Esophagus muscularis mucosa (tissue), 4 donors: ENCODE data around the gene SNAPC2. TPM values are rescaled to one million over a fixed set of nuclear protein-coding genes. Genes with fewer than 3 reads are reported as not detected.
A peak's percentile ranks its signal among the peaks of the same experiment; 100 is the strongest.

Source experiments
- DNase-seq: peaks from one replicate; pipeline ENCODE4 v3.0.0-alpha.2; 2017; ENCODE audit errors: extremely low spot score
- H3K27ac ChIP-seq, 4 donors: fragments of 200-600 bp; sonication (generic); replicated peaks in 1 of 4; 1 replicate in 3 of 4; 2 replicates in 1 of 4; pipeline ENCODE4 v1.5.1; 2016 to 2019; ENCODE audit warnings: mild to moderate bottlenecking in 1 of 4
- H3K27me3 ChIP-seq, 4 donors: fragments of 200-600 bp; sonication (generic); one replicate each; pipeline versions ENCODE4 v1.5.1 to v1.6.0; 2016 to 2019
- H3K36me3 ChIP-seq, 4 donors: fragments of 200-600 bp; sonication (generic); one replicate each; pipeline ENCODE4 v1.5.1; 2016 to 2019
- H3K4me1 ChIP-seq, 4 donors: fragments of 200-600 bp; sonication (generic); one replicate each; pipeline ENCODE4 v1.5.1; 2016 to 2019
- H3K4me3 ChIP-seq, 4 donors: fragments of 200-600 bp; sonication (generic); 1 replicate in 2 of 4; 2 replicates in 2 of 4; pipeline ENCODE4 v1.5.1; 2016 to 2019; ENCODE audit warnings: mild to moderate bottlenecking in 4 of 4, moderate library complexity in 1 of 4
- H3K9me3 ChIP-seq, 4 donors: fragments of 200-600 bp; sonication (generic); 1 replicate in 3 of 4; 2 replicates in 1 of 4; pipeline ENCODE4 v1.5.1; 2016 to 2019
- EP300 ChIP-seq: sonication (generic); formaldehyde crosslinking; IDR thresholded peaks from one replicate; pipeline ENCODE4 v1.6.1; 2017; ENCODE audit warnings: antibody characterized with exemption
- POLR2A ChIP-seq: fragments of 450-650 bp; IDR thresholded peaks from one replicate; pipeline ENCODE4 v1.6.1; 2017; ENCODE audit warnings: antibody characterized with exemption, moderate library complexity, mild to moderate bottlenecking, low read depth
- POLR2AphosphoS5 ChIP-seq, 2 donors: sonication (generic); formaldehyde crosslinking; IDR thresholded peaks; one replicate each; pipeline ENCODE4 v1.6.1; 2017; ENCODE audit warnings: antibody characterized with exemption in 2 of 2
- WGBS: methylation state at CpG from one replicate; pipeline ENCODE4 v1.1.5; 2018; 5-methylcytosine and 5-hydroxymethylcytosine counted together
- intact Hi-C: fragments of 100-400 bp; cut with DNase I; formaldehyde crosslinking; loops from one replicate; pipeline ENCODE4 v1.15.1; 2023
- total RNA-seq, 4 donors: library from RNA; depleted of rRNA; stranded (reverse); fragments of >200 nt; gene quantifications; one replicate each; pipeline versions ENCODE4 v1.1.0 to v1.2.1, GENCODE V29; 2016
- TF ChIP-seq, protein P1 (sequence below), 3 experiments: fragments of 200-600 bp in 2 of 3; fragments of 450-650 bp in 1 of 3; sonication (generic) in 2 of 3; IDR thresholded peaks; one replicate each; pipeline ENCODE4 v1.5.1; 2017 to 2019; ENCODE audit warnings: antibody characterized with exemption in 3 of 3, mild to moderate bottlenecking in 2 of 3, moderate library complexity in 1 of 3

SNAPC2 gene
- total RNA-seq, 4 donors from 2014 or later, result 32.4 to 47.2 (median 35.0) TPM

DNA sequence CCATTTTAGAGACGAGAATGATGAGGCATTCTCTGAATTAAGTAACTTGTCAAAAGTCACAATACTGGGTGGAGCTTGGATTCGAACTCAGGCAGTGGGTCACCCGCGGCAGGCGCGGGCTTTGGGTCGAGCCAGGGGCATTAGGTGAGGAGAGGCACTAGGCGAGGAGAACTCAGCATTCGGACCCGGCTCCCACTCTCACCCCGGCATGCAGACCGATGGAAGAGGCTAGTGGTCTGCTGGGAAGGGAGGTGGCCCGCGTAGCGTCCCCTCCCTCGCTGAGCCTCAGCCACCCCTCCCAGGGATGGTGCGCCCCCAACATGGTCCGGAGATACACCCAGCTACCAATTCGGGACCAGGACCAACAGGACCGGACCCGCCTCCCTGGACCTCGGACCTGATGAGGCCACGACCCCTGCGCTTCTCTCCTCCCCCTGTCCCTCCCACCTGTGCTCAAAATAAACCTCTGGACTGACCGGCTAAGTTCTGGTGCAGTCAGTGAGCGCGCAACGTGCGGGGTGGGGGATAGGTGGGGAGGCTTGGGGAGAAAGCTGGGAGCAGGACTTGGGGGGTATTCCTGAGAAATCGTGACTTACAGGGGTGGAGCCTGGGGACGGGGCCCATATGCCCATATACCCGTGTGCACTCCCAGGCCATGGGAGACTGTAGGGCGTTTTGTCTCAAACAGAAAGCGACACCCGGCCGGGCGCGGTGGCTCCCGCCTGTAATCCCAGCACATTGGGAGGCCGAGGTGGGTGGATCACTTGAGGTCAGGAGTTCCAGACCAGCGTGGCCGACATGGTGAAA is 1.3 kb upstream of the SNAPC2 start:
- Histone ChIP-seq H3K4me3 (peak overlapping the region in 1 of 4 donors; percentile 78), H3K27me3 (peaks cover 11 to 59% (median 28%) of the 10 kb centered on the region in 4 donors), H3K27ac (peak overlapping the region; percentile 94 to 96 (median 96)), H3K36me3 (peaks cover 9 to 19% (median 16%) of the 10 kb centered on the region in 4 donors), H3K9me3 (no peaks in the 10 kb centered on the region), H3K4me1 (peaks cover 41 to 81% (median 77%) of the 10 kb centered on the region in 4 donors)
- no peak for DNase-seq
- intact Hi-C loops, result no loop called here
- 54% methylated on average over 29 of the region's 42 CpGs for WGBS
- no peak for TF ChIP-seq EP300
- TF ChIP-seq, protein P1, sequence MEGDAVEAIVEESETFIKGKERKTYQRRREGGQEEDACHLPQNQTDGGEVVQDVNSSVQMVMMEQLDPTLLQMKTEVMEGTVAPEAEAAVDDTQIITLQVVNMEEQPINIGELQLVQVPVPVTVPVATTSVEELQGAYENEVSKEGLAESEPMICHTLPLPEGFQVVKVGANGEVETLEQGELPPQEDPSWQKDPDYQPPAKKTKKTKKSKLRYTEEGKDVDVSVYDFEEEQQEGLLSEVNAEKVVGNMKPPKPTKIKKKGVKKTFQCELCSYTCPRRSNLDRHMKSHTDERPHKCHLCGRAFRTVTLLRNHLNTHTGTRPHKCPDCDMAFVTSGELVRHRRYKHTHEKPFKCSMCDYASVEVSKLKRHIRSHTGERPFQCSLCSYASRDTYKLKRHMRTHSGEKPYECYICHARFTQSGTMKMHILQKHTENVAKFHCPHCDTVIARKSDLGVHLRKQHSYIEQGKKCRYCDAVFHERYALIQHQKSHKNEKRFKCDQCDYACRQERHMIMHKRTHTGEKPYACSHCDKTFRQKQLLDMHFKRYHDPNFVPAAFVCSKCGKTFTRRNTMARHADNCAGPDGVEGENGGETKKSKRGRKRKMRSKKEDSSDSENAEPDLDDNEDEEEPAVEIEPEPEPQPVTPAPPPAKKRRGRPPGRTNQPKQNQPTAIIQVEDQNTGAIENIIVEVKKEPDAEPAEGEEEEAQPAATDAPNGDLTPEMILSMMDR (IDR thresholded peaks at IDR 0.05), result no peak
- no peak for TF ChIP-seq POLR2AphosphoS5 (IDR thresholded peaks at IDR 0.05)
- no peak for TF ChIP-seq POLR2A

DNA sequence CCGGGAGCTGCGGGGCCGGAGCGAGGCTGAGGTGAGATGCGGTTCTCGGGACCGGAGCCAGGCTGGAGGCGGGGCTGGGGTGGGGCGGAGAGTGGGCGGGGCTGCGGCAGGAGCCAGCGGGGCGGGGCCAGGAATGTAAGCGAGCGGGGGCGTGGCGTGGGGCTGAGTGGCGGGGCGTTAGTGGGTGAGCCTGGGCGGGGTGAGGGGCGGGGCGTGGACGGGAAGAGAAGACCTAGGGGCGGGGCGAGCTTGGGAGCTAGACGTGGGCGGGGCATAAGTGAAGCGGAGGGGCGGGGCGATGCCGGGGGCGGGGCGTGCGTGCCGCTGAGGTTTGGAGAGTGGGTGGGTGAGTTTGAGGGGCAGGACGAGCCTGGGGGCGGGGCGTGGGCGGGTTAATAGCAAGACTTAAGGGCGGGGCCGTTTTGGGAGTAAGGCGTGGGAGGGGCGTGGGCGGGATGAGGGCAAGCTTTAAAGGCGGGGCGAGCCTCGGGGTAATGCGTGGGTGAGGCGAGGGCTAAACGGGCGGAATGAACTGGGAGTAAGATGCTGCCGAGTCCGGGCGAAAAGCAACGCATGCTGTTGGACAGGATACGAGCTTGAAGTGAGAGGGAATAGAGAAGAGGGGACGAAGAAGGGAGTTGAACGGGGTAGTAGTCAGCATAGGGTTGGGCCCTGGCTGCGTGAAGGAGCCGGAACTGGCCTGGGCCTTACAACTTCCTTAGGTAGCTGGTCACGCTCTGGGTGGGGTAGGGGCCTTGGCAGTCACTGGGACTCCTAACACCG is 572 bp downstream of the SNAPC2 start:
- intact Hi-C loops, result no loop called here
- peak; percentile 52 for TF ChIP-seq POLR2A
- TF ChIP-seq, protein P1 (IDR thresholded peaks at IDR 0.05), result no peak
- peak; percentile 84 to 91 for TF ChIP-seq POLR2AphosphoS5 (IDR thresholded peaks at IDR 0.05)
- peaks cover 50 to 93% (median 92%) of the 10 kb centered on the region in 4 donors for H3K4me1 ChIP-seq

DNA sequence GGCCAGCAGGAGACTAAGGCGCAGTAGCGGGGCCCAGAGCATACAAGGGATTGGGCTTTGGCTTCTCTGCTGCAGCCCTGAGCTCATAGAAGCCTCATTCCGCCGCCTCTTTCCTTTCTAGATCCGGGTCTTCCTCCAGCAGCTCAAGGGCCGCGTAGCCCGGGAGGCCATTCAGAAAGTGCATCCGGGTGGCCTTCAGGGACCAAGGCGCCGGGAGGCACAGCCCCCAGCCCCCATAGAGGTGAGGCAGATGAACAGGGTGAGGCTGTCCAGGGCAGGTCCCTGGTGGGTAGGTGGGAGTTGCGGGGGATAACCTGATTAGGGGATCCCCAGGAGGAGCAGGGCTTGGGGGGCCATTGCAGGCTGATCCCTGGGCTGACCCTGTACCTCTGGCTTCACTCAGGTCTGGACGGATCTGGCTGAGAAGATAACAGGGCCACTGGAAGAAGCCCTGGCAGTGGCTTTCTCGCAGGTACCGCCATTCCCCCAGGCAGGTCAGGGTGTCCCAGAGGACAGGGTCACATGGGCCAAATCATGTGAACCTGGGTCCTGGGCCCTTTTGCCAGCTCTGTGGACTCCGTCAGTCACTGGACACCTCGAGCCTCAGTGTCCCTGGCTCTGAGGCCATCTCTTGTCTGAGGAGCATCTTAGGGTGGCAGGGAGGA is 1.3 kb downstream of the SNAPC2 start:
- no peak for DNase-seq
- TF ChIP-seq, protein P1 (IDR thresholded peaks at IDR 0.05), result no peak
- TF ChIP-seq EP300 (no peak), POLR2A (no peak), POLR2AphosphoS5 (IDR thresholded peaks at IDR 0.05) (no peak)
- Histone ChIP-seq H3K4me3 (peak overlapping the region; percentile 76 to 93 (median 80)), H3K27ac (peak overlapping the region; percentile 91 to 96 (median 94)), H3K9me3 (no peaks in the 10 kb centered on the region), H3K4me1 (peaks cover 46 to 93% (median 89%) of the 10 kb centered on the region in 4 donors), H3K36me3 (peaks cover 9 to 19% (median 16%) of the 10 kb centered on the region in 4 donors), H3K27me3 (peaks cover 6 to 34% (median 16%) of the 10 kb centered on the region in 4 donors)
- intact Hi-C loops, result no loop called here
- 37% methylated on average over 15 of the region's 17 CpGs for WGBS

More for the DNA sequence above, 572 bp downstream of the SNAPC2 start:
- Histone ChIP-seq H3K27me3 (peaks cover 11 to 41% (median 23%) of the 10 kb centered on the region in 4 donors), H3K4me3 (peak overlapping the region; percentile 76 to 93 (median 80)), H3K27ac (peak overlapping the region; percentile 94 to 96 (median 96)), H3K36me3 (peaks cover 9 to 19% (median 16%) of the 10 kb centered on the region in 4 donors), H3K9me3 (no peaks in the 10 kb centered on the region)
- DNase-seq, result peak; percentile 100
- WGBS, result 0% methylated on average over 30 of the region's 62 CpGs

DNA sequence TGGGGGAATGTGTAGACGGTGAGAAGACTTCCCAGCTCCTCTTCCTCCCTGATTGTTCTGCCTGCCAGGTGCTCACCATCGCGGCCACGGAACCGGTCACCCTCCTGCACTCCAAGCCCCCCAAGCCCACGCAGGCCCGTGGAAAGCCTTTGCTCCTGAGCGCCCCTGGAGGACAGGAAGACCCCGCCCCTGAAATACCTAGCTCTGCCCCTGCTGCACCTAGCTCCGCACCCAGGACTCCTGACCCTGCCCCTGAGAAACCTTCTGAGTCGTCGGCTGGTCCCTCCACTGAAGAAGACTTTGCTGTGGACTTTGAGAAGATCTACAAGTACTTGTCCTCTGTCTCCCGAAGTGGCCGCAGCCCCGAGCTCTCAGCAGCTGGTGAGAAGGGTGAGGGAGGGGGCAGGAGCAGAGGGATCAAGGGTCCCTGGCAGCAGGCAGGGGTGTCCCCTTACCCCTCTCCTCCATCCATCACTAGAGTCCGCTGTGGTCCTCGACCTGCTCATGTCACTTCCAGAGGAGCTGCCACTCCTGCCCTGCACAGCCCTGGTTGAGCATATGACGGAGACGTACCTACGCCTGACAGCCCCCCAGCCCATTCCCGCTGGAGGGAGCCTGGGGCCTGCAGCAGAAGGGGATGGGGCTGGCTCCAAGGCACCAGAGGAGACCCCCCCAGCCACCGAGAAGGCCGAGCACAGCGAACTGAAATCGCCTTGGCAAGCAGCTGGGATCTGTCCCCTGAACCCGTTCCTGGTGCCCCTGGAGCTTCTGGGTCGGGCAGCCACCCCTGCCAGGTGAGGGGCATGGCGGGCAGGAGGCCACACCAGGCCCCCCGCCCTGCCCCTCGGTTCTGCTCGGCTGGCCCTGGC is 2.1 kb downstream of the SNAPC2 start:
- peaks cover 46 to 93% (median 89%) of the 10 kb centered on the region in 4 donors for H3K4me1 ChIP-seq
- TF ChIP-seq POLR2A (no peak), EP300 (no peak), POLR2AphosphoS5 (IDR thresholded peaks at IDR 0.05) (no peak)
- TF ChIP-seq, protein P1 (IDR thresholded peaks at IDR 0.05), result no peak
- peak overlapping the region; percentile 76 to 93 (median 80) for H3K4me3 ChIP-seq
- peak overlapping the region; percentile 91 to 96 (median 94) for H3K27ac ChIP-seq
- intact Hi-C loops, result no loop called here
- no peak for DNase-seq
- peaks cover 5 to 27% (median 13%) of the 10 kb centered on the region in 4 donors for H3K27me3 ChIP-seq
- 82% methylated on average over 28 of the region's 31 CpGs for WGBS
- no peaks in the 10 kb centered on the region for H3K9me3 ChIP-seq
- H3K36me3 ChIP-seq, result peaks cover 9 to 23% (median 18%) of the 10 kb centered on the region in 4 donors
